B cell (primary cell): ENCODE measurements around the gene GPR83. TPM values are rescaled to one million over a fixed set of nuclear protein-coding genes. Genes with fewer than 3 reads are reported as not detected.

Source experiments
- ATAC-seq: fragments of 200-7000 bp; cut with Tn5 transposase; one replicate; pipeline ENCODE4 v1.10.0; 2021; ENCODE audit warnings: low read depth, mild to moderate bottlenecking, moderate number of reproducible peaks, moderate library complexity
- CTCF ChIA-PET: fragments of 350-600 bp; sonication (Branson Sonifier 250); formaldehyde crosslinking; loops from one replicate; lab custom pipeline; 2021; ENCODE audit warnings: antibody characterized with exemption, inconsistent platforms; lab: Charles Lee
- POLR2A ChIA-PET: fragments of 350-600 bp; sonication (Branson Sonifier 250); formaldehyde crosslinking; loops from one replicate; lab custom pipeline; 2021; ENCODE audit warnings: antibody characterized with exemption; lab: Charles Lee
- DNase-seq: peaks from one replicate; pipeline ENCODE4 v3.0.0; 2013
- H2AFZ ChIP-seq: 2 replicates; pipeline ENCODE4 v1.6.1; 2012; ENCODE audit warnings: mild to moderate bottlenecking, low read depth, low read length; ENCODE audit not compliant: insufficient read depth, poor library complexity, severe bottlenecking
- H3K27ac ChIP-seq, 2 donors: 1 replicate in 1 of 2; 2 replicates in 1 of 2; pipeline ENCODE4 v1.5.1; 2012 to 2013; ENCODE audit warnings: low read length in 2 of 2, mild to moderate bottlenecking in 2 of 2, moderate library complexity in 1 of 2
- H3K27me3 ChIP-seq, 4 experiments: fragments of 200-600 bp in 1 of 4; sonication (generic) in 1 of 4; replicated peaks in 1 of 4; 1 replicate in 2 of 4; 2 replicates in 2 of 4; pipeline versions ENCODE4 v1.6.1 to v1.7.0; 2013 to 2016; ENCODE audit warnings: low read length in 3 of 4, mild to moderate bottlenecking in 2 of 4, mixed read lengths in 1 of 4, moderate library complexity in 1 of 4; ENCODE audit not compliant: insufficient read depth in 4 of 4, control insufficient read depth in 3 of 4; ENCODE audit errors: control extremely low read depth in 1 of 4
- H3K36me3 ChIP-seq, 2 experiments: replicated peaks in 1 of 2; 1 replicate in 1 of 2; 2 replicates in 1 of 2; pipeline versions ENCODE4 v1.6.1 to v1.7.1; 2013; ENCODE audit warnings: low read length in 1 of 2; ENCODE audit not compliant: insufficient read depth in 2 of 2, control insufficient read depth in 1 of 2; ENCODE audit errors: control extremely low read depth in 1 of 2, extremely low read depth in 1 of 2
- H3K4me1 ChIP-seq, 2 donors: fragments of 200-600 bp in 1 of 2; sonication (generic) in 1 of 2; 1 replicate in 1 of 2; 2 replicates in 1 of 2; pipeline versions ENCODE4 v1.5.1 to v1.6.1; 2013 to 2017; ENCODE audit warnings: low read length in 2 of 2; ENCODE audit not compliant: control insufficient read depth in 2 of 2, insufficient read depth in 2 of 2
- H3K4me2 ChIP-seq: replicated peaks from 2 replicates; pipeline ENCODE3; 2012; ENCODE audit warnings: mild to moderate bottlenecking, low read depth, low read length; ENCODE audit not compliant: poor library complexity, severe bottlenecking
- H3K4me3 ChIP-seq, 5 experiments: fragments of 200-600 bp in 1 of 5; sonication (generic) in 1 of 5; 1 replicate in 3 of 5; 2 replicates in 2 of 5; pipeline versions ENCODE4 v1.5.1 to v1.7.0; 2011 to 2016; ENCODE audit warnings: low read length in 4 of 5, mild to moderate bottlenecking in 4 of 5, low read depth in 2 of 5, control low read depth in 1 of 5, moderate library complexity in 1 of 5; ENCODE audit not compliant: insufficient read depth in 1 of 5; ENCODE audit errors: control extremely low read depth in 1 of 5, extremely low read depth in 1 of 5
- H3K79me2 ChIP-seq: fragments of 200-600 bp; sonication (generic); one replicate; pipeline ENCODE4 v1.6.0; 2016; ENCODE audit warnings: low read length; ENCODE audit not compliant: control insufficient read depth, insufficient read depth
- H3K9ac ChIP-seq: fragments of 200-600 bp; sonication (generic); 2 replicates; pipeline ENCODE4 v1.6.1; 2017; ENCODE audit warnings: mild to moderate bottlenecking, low read length, moderate library complexity
- H3K9me3 ChIP-seq, 3 donors: one replicate each; pipeline versions ENCODE4 v1.6.1 to v1.7.1; 2013; ENCODE audit warnings: low read length in 2 of 3; ENCODE audit not compliant: control insufficient read depth in 2 of 3, insufficient read depth in 1 of 3; ENCODE audit errors: control extremely low read depth in 1 of 3
- H4K20me1 ChIP-seq: 2 replicates; pipeline ENCODE4 v1.6.0; 2012; ENCODE audit warnings: mild to moderate bottlenecking, low read length; ENCODE audit not compliant: insufficient read depth, control insufficient read depth, poor library complexity, severe bottlenecking
- H3K27ac Mint-ChIP-seq: one replicate; pipeline ENCODE4 v1.8.0; 2021; ENCODE audit warnings: mixed read lengths
- H3K27me3 Mint-ChIP-seq: one replicate; pipeline ENCODE4 v1.8.0; 2021; ENCODE audit warnings: mixed read lengths
- H3K4me1 Mint-ChIP-seq: one replicate; pipeline ENCODE4 v1.8.0; 2021; ENCODE audit warnings: mixed read lengths
- H3K4me3 Mint-ChIP-seq: one replicate; pipeline ENCODE4 v1.8.0; 2021; ENCODE audit warnings: mixed read lengths
- H3K9me3 Mint-ChIP-seq: one replicate; pipeline ENCODE4 v1.8.0; 2022; ENCODE audit warnings: mixed read lengths; ENCODE audit not compliant: insufficient read depth
- EZH2 ChIP-seq: IDR thresholded peaks from 2 replicates; pipeline ENCODE4 v1.6.1; 2012; ENCODE audit warnings: borderline replicate concordance, low read depth, mild to moderate bottlenecking, moderate library complexity, low read length; ENCODE audit not compliant: insufficient read depth, poor library complexity, severe bottlenecking
- WGBS: methylation state at CpG from one replicate; pipeline ENCODE4 v1.1.5; 2013; ENCODE audit warnings: missing lambda C conversion rate; ENCODE audit not compliant: insufficient coverage; 5-methylcytosine and 5-hydroxymethylcytosine counted together
- intact Hi-C: fragments of 100-400 bp; cut with micrococcal nuclease; formaldehyde crosslinking; loops from one replicate; pipeline ENCODE4 v1.10.0; 2022
- polyA plus RNA-seq: library from polyadenylated mRNA; depleted of rRNA; stranded (reverse); fragments of >200 nt; gene quantifications from 2 replicates; pipeline ENCODE4 v1.2.3, GENCODE V29; 2012
- total RNA-seq, 2 donors: library from RNA; stranded (reverse); fragments of 120-200 nt in 1 of 2; gene quantifications; 1 replicate in 1 of 2; 2 replicates in 1 of 2; pipeline versions ENCODE4 v1.2.3 to v1.2.4, GENCODE V29; 2013 to 2022
- TF ChIP-seq, protein P1 (sequence below): fragments of 200-600 bp; IDR thresholded peaks from one replicate; pipeline ENCODE4 v1.8.0; 2022; ENCODE audit warnings: antibody characterized with exemption, mild to moderate bottlenecking

GPR83 gene
- total and polyA plus RNA-seq, 2 donors (not counting 1 experiment from before 2014, with no cell fraction given), result 0.28 to 0.37 TPM

- ChIA-PET CTCF (no interaction called here), POLR2A (no interaction called here)
- no CpG with 5 or more reads among the region's 1 CpG for WGBS
- H3K4me1 ChIP-seq, result peaks cover 3 to 10% of the 10 kb centered on the region in 2 donors
- intact Hi-C loops, result no loop called here
- DNase-seq (no peak), ATAC-seq (no peak)
- no peaks in the 10 kb centered on the region for H4K20me1 ChIP-seq
- no peak overlapping the region for H3K27ac Mint-ChIP-seq
- H3K79me2 ChIP-seq, result no peaks in the 10 kb centered on the region
- H3K27me3 Mint-ChIP-seq, result peaks cover 50% of the 10 kb centered on the region
- H2AFZ ChIP-seq, result no peak overlapping the region
- H3K4me3 Mint-ChIP-seq, result no peak overlapping the region
- TF ChIP-seq, protein P1, sequence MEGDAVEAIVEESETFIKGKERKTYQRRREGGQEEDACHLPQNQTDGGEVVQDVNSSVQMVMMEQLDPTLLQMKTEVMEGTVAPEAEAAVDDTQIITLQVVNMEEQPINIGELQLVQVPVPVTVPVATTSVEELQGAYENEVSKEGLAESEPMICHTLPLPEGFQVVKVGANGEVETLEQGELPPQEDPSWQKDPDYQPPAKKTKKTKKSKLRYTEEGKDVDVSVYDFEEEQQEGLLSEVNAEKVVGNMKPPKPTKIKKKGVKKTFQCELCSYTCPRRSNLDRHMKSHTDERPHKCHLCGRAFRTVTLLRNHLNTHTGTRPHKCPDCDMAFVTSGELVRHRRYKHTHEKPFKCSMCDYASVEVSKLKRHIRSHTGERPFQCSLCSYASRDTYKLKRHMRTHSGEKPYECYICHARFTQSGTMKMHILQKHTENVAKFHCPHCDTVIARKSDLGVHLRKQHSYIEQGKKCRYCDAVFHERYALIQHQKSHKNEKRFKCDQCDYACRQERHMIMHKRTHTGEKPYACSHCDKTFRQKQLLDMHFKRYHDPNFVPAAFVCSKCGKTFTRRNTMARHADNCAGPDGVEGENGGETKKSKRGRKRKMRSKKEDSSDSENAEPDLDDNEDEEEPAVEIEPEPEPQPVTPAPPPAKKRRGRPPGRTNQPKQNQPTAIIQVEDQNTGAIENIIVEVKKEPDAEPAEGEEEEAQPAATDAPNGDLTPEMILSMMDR, result no peak
- no peak for TF ChIP-seq EZH2
- no peak overlapping the region for H3K4me3 ChIP-seq
- H3K9ac ChIP-seq, result no peak overlapping the region
- no peak overlapping the region for H3K4me2 ChIP-seq
- no peaks in the 10 kb centered on the region for H3K36me3 ChIP-seq
- H3K9me3 ChIP-seq, result peaks cover 0 to 8% (median 0%) of the 10 kb centered on the region in 3 donors
- no peak overlapping the region for H3K27ac ChIP-seq
- peaks cover 12% of the 10 kb centered on the region for H3K4me1 Mint-ChIP-seq
- H3K27me3 ChIP-seq, result peaks cover 0 to 31% (median 12%) of the 10 kb centered on the region in 4 experiments
- peaks cover 5% of the 10 kb centered on the region for H3K9me3 Mint-ChIP-seq
Observed at GRCh38 chr11:94402355-94402754, 1.1 kb upstream of the GPR83 start.

DNA sequence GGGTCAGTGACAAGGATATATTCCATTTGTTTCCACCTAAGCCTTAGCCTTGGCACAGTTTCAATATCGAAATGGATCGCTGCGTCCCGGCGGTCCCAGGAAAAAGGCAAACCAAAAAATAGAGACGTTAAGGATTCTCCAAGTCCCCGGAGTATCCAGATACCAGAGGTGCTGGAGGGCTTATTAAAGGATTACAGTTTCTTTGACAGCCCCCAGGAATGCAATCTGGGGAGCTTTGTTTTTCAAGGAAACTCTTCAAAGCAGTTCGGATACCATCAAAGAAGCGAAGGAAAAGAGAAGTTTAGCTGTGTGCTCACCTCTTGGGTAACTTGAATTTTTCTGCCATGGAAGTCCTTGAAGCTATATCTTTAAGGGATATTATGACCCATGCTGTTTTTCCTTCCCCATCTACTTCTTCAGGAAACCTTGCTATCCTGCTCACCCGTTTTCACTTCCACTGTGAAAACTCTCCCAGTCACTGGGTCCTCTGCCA, 600 bp upstream of the GPR83 start:
- peaks cover 5% of the 10 kb centered on the region for H3K9me3 Mint-ChIP-seq
- intact Hi-C loops, result no loop called here
- H3K27me3 Mint-ChIP-seq, result peaks cover 54% of the 10 kb centered on the region
- H3K4me3 Mint-ChIP-seq, result no peak overlapping the region
- H3K27me3 ChIP-seq, result peaks cover 0 to 31% (median 13%) of the 10 kb centered on the region in 4 experiments
- ChIA-PET CTCF (no interaction called here), POLR2A (no interaction called here)
- H3K79me2 ChIP-seq, result no peaks in the 10 kb centered on the region
- H3K27ac Mint-ChIP-seq, result no peak overlapping the region
- peaks cover 12% of the 10 kb centered on the region for H3K4me1 Mint-ChIP-seq
- H2AFZ ChIP-seq, result no peak overlapping the region
- no peak for TF ChIP-seq EZH2
- TF ChIP-seq, protein P1, result no peak
- no peak overlapping the region for H3K27ac ChIP-seq
- no peak overlapping the region for H3K4me3 ChIP-seq
- H3K9me3 ChIP-seq, result peaks cover 0 to 8% (median 0%) of the 10 kb centered on the region in 3 donors
- H3K4me2 ChIP-seq, result no peak overlapping the region
- ATAC-seq (no peak), DNase-seq (no peak)
- H3K9ac ChIP-seq, result no peak overlapping the region
- WGBS, result 13% methylated on average over 5 of the region's 10 CpGs
- peaks cover 3 to 10% of the 10 kb centered on the region in 2 donors for H3K4me1 ChIP-seq
- H4K20me1 ChIP-seq, result no peaks in the 10 kb centered on the region
- no peaks in the 10 kb centered on the region for H3K36me3 ChIP-seq
